GM12891 (cell line): Measurements from ENCODE around the gene HS3ST4.

Experiments used
- PAX5 ChIP-seq: IDR thresholded peaks from 2 replicates; pipeline ENCODE4 v1.6.1; 2011; ENCODE audit warnings: low read length, moderate library complexity, mild to moderate bottlenecking; ENCODE audit not compliant: insufficient read depth, severe bottlenecking
- POLR2A ChIP-seq: IDR thresholded peaks from 2 replicates; pipeline ENCODE4 v1.6.1; 2011; ENCODE audit warnings: low read depth, low read length, control low read depth
- TAF1 ChIP-seq: IDR thresholded peaks from 2 replicates; pipeline ENCODE4 v1.6.1; 2011; ENCODE audit warnings: low read depth, low read length, control low read depth

DNA sequence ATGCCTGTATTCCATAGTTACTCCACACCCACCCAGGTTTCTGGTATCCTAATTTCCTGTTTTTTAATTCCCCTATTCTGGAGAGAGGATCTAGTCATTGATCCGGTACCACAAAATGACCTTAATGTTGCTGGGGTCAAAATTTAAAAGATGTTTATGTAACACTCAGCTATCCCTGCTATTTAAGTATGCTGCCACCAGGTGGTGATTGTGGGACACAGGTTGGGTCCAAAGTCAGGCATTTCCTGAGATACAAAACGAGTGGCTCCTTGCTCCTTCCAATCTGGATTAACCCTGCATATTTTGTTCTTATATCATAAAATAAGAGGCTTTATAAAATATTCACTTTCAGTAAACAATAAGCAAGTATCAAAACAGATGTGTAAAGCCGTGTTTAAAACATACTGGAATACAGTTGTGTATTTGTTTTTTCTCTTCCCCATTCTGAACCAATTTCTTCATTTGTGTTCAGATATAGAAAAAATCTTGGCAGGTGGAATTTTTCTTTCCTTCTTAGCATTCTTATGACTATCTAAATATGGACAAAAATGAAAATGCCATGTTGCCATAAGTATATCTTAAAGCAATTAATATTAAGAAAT lies 16.3 kb downstream of the HS3ST4 start:
- TF ChIP-seq TAF1 (no peak), POLR2A (no peak), PAX5 (no peak)
